NOMO-1 treated with dmso at 0.1 percent for 144 hours (cell line): Measurements from ENCODE around the gene UTP11.
"Not testable (repeated sequence)": the region's sequence is repeated elsewhere in the genome, so short reads cannot be mapped to it uniquely, and the experiment has no call there.

ENCODE experiments used
- DNase-seq: peaks from one replicate; lab custom pipeline; 2025; ENCODE audit not compliant: unreplicated experiment; lab: John Stamatoyannopoulos, UW

The UTP11 gene

DNA sequence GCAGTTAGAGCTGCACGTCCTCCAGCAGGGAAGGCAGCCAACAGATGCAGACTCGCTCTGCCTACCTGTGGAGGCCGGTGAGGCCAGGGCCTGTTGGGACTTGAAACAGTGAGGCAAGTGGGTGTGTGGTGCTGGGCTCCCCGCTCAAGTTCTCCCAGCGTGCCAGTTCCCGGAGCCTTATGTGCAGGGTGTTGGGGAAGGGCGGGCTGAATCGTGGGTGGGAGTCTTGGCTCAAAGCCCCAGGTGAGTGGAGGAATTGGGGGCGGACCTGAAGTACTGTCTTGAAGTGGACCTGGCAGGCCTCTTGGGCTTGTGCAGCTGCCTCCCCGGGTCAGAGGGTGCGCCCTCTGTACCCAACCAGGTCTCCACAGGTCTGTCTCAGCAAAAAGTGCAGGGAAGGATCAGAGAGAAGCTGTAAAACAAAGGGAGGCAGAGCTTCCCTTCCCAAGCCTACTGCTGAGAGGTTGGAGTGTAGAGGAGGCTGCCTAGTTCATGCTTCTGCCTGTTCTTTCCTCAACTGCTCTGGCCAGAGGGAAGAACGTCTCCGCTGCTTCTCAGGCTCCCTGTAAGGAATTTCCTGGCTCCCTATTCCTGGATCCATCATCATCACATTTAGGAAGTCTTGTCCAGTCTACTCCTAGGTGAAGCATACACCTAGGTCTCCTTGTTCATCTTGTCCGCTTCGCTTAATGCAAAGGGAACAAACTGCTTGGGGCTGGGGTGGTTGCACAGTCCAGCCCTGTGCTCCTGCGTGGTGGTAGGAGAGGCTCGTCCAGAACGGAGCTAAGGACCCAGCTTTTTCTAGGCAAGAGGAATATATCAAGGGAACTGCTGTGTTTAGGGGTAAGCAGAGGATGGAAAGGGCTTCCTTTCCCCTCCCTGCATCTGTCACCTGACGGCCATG lies 14.9 kb downstream of the UTP11 start:
- DNase-seq, result no peak

DNA sequence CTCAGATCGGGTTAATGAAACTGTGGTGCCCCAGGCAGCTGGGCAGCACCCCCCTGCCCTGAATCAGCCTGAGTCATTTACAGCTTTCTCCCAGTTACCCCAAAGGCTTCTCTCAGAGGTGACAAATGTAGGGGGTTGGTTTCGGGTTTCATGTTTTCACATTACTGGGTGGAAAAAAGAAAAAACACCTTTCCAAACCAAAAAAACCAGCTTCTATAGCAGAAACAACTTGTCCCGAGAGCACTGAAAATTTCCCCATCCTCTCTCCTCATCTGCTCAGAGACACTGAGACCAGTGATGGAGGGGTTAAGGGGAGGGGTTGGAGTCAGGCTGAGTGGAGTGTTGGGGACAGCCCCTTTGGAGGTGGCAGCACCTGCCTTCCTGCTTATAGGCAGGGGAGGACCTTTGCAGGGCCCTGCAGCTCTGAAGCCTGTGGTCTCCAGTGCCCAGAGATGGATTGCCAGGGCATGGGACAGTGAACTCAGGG lies 15.6 kb downstream of the UTP11 start:
- no peak for DNase-seq

DNA sequence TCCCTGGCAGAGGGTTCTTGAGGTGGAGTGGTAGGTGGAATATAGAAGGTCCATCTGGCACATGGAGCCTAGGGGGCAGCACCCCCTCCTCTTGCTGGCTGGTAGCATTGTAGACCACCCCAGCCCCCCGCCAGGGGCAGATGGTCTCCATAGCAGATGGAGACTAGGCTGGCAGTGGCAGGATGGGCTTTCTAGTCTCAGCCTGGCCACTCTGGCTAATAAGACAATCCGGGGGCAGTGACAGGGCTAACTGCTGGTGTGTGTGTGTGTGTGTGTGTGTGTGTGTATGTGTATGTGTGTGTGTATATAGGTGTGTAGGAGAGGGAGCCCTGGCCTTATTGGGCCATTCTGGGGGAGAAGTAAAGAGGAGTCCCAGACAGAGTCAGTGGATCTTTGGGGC lies 16.1 kb downstream of the UTP11 start:
- DNase-seq, result no peak

DNA sequence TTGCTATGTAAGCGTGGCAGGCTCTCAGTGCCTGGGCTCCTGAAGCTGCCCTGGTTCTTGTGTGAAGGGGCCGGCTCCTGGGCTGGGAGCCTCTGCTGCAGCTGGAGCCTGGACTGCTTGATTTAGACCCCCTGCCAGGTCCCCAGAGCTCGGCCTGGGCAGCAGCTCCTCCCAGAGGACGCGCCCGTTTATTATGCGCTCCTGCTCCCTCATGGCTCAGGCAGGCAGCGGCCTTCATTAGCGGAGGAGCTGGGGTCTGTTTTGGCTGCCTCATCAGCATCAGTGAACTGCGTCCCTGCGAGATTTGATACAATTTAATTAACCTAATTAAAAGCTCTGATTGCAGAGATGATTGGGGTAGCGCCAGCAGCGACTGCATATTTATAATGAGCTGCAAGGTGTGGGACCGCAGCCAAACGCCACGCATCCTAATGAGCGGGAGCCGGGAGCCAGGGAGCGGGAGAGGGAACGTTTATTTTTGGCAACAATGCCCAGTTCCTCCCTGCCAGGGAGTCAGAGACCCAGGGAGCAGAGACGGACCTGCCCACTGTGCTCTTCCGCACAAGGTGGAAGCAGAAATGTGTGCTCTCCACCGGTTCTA lies 16.6 kb downstream of the UTP11 start:
- no peak for DNase-seq

DNA sequence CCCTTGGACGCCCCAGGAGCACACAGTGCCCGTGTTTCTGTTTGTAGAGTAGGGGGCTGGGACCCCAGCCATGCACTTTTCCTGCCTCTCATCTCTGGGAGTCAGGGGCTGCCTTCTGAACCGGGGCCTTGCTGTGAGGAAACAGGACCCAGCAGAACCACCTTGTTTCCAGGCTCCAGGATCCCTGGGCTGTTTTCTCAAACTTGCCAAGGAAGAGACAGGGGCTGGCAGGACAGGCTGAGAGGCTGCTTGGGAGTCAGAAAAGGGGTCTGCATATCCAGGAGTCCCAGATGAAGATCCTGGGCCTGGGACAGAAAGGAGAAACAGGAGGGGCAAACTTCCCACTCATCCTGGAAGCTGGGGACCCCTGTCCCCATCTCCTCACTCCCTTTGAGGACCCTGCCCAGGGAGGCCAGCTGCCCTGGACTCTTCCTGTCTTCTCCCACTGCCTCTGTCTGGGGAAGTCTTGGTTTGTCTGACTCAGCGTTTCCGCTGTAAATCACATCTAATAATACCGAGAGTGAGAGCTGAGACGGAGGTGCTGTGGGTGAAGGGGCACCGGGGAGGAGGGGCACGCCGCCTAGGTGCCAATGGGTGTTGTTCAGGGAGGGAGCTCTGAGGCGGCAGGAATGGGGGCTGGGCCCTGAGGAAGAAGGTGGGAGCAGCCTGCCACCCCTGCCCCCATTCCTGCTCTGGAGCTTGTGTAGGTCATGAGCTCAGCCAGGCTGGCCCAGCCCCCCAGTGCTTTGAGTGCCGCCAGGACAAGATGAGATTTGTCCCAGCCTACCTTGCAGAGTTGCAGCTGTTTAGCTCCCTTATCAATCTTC lies 17.4 kb downstream of the UTP11 start:
- peak; percentile 70 for DNase-seq

DNA sequence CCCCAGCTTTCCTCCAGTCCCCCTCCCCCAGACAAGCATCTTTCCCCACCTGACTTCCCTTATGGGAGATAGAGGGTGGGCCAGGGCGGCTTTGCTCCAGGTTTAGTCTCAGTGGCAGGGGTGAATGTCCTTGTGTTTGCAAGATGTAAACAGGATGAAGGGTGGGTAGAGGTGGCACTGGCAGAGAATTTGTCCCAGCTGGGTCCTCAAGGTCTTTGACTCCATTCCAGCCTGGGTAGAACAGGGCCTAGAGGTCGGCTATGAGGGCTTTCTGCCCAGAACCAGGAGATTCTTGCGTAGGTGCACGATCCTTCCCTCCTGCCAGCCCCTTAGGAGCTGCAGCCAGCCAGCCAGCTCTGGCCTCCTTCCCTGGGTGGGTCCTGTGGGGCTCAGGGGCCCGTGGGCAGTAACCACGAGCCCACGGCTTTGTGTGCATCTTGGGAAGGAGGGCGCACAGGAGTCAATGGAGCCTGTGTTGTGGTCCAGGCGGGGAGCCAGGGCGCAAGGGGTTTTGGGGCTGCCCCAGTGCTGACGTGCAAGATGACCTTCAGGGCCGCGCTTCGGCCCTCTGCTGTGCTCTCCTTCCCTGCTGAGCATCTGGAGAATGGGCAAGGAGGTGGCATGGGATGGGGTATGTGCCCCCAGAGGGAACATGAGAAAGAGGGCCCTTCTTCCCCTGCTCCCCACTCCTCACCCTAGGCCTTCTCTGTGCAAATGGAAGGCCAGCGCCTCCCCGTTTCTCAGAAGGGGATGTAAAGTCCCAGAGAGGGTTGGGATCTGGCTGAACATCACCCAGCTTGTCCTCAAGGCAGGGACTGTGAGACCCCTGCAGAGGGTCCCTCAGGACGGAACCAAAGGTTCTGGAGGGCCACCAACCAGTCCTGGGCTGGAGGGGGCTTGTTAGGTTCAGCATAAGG lies 18.3 kb downstream of the UTP11 start:
- DNase-seq, result no peak

DNA sequence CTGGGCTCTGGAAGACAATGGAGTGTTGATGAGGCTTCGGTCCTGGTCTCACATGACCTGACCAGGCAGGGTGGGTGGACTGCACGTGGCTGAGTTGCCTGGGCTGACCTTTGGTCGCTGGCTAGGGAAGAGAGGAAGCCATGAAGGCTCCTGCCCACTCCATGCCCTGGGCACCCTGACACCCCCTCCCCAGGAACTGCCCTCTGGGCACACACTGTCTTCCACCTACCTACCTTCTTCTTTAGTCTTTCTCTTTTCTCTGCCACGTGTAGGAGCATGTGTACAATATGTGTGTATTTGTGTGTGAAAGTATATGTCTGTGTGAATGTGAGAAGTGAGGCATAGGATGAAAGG lies 19.0 kb downstream of the UTP11 start:
- DNase-seq, result no peak

DNA sequence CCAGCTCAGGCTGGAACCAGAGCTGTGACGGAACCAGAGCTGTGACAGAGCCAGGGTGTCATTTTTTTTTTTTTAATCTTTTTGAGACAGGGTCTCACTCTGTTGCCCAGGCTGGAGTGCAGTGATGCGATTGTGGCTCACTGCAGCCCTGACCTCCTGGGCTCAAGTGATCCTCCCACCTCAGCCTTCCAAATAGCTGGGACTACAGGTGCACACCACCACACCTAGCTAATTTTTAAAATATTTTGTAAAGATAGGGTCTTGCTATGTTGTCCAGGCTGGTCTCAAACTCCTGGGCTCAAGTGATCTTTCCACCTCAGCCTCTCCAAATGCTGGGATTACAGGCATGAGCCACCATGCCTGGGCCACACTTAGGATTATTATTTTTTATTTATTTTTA lies 20.5 kb downstream of the UTP11 start:
- not testable (repeated sequence) for DNase-seq

DNA sequence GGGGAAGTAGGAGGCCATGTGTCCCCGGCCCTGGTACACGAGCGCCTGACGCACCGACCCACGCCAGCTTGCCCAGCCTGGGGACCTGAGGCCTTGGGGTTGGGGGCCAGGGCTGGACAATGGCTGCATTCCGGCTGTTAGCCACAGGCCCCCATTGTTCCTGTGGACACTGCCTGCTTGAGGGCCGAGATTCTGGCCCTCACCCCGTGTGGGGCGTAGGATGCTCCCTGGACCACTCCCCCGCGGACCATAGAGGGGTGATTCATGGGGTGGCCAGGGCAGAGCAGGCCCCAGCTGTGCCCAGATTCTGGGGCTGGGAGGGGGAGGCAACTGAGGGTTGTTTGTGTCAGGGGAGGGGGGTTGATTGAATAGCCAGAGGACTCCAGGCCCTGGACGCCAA lies 22.3 kb downstream of the UTP11 start:
- no peak for DNase-seq

DNA sequence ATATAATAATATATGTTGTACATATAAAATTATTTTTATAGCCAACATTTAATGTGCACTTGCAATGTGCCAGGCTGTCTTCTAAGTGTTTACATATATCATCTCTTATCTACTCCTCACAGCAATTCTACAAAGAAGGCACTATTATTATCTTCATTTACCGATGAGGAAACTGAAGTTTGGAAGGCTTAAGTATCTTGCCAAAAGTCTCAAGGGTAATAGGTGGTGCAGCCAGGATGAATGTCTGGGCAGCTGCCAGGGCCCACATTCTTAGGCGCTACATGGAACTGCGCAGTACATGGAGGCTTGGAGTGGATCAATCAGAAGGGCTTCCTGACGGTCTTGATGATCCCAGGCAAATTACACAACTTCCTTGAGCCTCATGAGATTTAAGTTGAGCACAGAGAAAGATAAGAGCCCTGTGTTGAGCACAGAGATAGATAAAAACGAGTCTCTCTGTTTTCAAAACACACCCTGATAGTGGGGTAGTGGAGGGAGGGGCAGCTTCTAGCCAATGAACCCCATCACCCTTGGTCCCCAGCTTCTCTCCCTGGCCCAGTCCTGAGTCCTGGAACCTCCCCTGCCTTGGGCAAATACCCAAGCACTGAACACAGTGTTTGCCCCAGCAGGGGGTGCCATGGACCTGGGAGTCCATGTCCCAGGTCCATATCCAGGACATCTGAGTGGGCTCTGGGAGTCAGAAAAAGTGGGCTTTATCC lies 24.8 kb downstream of the UTP11 start:
- DNase-seq, result no peak

DNA sequence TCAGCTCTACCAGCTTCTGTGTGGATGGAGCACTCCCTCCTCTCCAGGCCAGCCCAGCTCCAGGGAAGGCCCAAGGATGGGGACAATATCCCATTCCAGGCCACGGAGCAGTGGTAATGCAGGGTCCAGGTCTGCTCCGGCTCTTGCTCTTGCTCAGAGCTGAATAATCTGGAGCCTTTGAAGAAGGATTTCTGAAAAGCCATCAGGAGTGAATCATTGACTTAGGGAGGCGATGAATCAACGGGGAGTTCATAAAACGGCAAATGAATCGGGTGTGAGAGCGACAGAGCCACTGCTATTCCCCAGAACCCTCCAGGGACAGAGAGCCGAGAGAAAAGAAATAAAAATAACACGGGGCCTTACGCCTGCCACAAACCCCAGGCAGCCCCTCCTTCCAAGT lies 26.3 kb downstream of the UTP11 start:
- no peak for DNase-seq

DNA sequence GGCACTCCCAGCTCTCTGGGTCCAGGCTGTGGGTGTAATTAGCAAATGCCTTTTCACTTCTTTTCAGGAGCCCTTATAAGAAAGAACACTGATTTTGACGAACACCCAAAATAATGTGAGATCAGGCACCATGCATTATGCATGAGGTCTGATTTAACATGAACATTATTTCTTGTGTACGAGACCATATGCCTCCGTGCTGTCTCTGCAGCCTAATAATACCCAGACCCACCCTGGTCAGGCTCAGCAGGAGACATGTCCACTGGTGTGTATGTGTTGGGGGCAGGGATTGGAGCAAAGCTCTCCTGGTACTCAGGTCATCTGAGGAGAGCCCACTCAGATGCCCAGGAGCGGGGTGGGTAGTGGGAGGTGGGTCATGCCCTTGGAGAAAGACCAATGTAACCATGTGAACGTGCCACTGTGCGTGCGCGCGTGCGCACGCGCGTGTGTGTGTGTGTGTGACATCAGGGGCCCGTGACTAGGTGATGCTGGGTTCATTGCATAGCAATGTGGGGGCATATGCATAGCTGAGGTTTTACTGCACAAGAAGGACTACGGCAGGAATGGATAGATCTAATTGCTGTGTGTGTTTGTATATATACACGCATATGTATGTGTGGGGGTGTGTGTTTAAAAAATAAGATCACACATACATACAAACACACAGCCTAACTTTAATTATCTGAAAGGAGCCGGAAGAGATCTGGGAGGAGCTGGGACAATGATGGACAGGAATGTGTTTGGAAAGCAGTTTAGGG lies 27.0 kb downstream of the UTP11 start:
- no peak for DNase-seq

DNA sequence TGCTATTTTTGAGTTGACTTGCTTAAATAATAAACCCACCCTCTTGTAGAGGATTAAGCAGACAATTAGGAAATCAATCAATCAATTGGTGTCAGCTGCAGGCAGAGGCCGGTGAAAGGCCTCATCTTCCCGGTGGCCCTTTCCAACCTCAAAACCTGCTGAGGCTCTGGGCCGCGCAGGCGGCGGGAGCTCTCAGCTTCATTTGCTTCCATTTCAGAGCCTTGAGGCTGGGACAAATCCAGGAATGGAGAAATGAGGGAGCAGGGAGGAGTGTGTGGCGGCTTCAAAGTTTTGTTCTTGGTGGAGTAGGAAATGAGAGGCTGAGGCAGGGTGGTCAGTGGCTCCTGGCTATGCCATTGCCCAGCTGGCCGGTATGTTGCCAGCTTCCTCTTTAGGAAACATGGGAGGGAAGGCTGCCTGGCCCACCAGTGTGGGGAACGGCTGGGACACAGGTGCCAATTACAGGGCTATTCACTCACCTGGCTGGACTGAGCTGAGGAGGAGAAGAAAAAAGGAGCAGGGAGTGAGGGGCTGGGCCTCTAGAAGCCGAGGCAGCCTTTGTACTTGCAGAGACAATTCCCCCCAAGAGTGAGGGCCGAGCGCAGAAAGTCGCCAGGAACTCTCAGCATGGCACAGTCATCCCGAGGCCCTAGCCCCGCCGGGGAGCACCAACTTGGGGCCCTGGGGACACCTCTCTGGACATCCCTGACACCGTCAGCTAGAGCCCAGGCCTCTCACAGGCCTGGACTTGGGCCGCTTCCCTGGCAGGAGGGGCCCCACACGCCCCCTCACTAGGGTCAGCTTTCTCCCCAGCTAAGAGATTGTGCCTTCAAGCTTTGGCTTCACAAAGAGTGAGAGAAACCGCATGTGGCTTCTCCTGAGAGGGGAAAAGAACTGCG lies 29.7 kb downstream of the UTP11 start:
- no peak for DNase-seq

DNA sequence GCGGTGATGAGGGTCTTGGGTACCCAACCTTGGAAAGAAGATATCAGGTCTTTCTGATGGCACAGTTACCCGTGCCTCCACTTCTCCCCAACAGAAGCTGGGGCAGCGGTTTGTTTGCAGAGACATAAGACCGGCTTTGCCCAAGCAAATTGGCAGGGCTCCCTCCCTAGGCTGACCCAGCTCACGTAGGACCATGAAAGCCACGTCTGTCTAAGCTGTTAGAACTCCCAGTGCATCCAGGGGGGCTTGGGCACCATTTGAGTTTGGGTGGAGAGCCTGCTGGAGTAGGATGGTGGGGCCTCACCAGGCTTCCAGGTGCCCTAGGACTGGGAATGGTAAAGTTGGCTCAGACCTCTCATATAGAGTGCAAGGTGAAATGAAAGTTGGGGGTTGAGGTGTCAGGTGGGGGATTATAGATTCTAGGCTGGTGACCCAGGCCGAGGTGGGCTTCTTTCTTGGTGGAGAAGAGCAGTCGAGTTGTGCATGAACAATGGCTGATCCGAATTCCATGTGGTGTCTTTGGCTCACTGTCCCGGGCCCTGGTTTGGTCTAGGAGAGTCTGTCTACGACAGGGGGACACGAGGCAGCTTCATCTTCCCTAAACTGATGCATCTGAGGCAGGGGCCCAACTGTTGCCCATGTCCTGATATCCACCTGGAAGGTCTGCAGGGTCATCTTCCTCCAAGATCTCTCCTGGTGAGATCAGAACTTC lies 30.7 kb downstream of the UTP11 start:
- DNase-seq, result no peak

DNA sequence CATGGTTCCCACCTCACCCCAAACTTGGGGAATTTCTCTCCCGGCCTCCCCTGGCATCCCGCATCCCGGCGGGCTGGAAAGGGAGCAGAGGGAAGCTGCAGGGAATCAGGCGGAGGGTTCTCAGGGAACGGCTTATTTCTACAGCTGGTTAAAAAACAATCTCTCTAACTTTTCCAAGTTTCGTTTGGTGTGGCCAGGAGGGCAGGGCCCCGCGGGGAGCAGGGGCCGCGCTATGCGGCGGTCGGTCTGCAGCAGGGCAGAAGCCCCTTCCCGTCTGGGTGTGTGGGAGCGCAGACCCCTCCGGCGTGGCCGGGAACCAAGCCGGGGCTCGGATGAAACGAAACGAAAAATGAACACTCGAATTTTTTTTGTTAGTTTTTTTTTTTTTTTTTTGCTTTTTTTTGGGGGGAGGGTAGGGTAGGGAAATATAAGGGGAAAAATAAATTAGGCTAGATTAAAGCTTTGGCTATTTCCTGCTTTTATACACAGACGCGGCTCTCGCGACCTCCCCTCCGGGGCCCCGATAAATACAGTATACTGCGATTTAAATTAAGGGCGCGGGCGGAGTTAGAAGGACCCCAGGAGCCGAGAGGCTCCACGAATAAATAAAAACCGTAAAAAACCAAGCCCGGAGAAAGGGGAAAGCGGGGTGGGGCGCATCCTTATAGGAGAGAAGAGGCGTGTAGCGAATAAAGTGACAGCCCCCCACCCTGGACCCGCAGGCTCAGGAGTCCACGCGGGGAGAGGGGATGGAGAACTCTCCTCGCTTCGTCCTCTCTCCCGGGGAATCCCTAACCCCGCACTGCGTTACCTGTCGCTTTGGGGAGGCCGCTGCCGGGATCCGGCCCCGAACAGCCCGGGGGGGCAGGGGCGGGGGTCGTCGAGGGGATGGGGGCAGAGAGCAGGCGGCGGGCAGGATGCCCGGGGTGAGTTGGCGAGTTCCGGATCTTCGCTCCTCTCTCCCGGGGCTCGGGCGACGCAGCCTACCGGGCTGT lies 32.0 kb downstream of the UTP11 start:
- DNase-seq, result no peak
